ENCODE measurements around the gene GMDS.

The GMDS gene

GRCh38 chr6:1602049-1602713 lies 643.2 kb downstream of the GMDS start:
- Histone ChIP-seq H3K36me3 (ENCODE audit: insufficient read depth) (no peaks in the 10 kb centered on the region), H2AFZ (ENCODE audit: low read depth) (no peak overlapping the region), H3K27me3 (ENCODE audit: insufficient read depth, low read depth) (peaks cover 9% of the 10 kb centered on the region; the same call in 1 of the 2 replicates), H3K9ac (no peak overlapping the region), H4K20me1 (ENCODE audit: insufficient read depth) (no peaks in the 10 kb centered on the region), H3K27ac (no peak overlapping the region), H3K4me3 (IDR thresholded peaks at IDR 0.05; ENCODE audit: insufficient read depth, low read depth, low read length) (no peak overlapping the region), H3K4me1 (ENCODE audit: low read depth, poor library complexity, severe bottlenecking) (peaks cover 3% of the 10 kb centered on the region), H3K4me2 (no peak overlapping the region), H3K79me2 (ENCODE audit: insufficient read depth, low read depth) (no peaks in the 10 kb centered on the region)
- TF ChIP-seq CTCF (conservative IDR thresholded peaks at IDR 0.05; ENCODE audit: low read depth, low read length) = no peak

GRCh38 chr6:1601158-1602048 lies 644.0 kb downstream of the GMDS start:
- no peak for TF ChIP-seq CTCF (conservative IDR thresholded peaks at IDR 0.05; ENCODE audit: low read depth, low read length)
- Histone ChIP-seq H4K20me1 (ENCODE audit: insufficient read depth) (no peaks in the 10 kb centered on the region), H3K9ac (no peak overlapping the region), H3K27me3 (ENCODE audit: insufficient read depth, low read depth) (peaks cover 9% of the 10 kb centered on the region; the same call in 1 of the 2 replicates), H3K4me2 (no peak overlapping the region), H3K27ac (no peak overlapping the region), H3K4me3 (IDR thresholded peaks at IDR 0.05; ENCODE audit: insufficient read depth, low read depth, low read length) (no peak overlapping the region), H3K36me3 (ENCODE audit: insufficient read depth) (no peaks in the 10 kb centered on the region), H2AFZ (ENCODE audit: low read depth) (no peak overlapping the region), H3K79me2 (ENCODE audit: insufficient read depth, low read depth) (no peaks in the 10 kb centered on the region), H3K4me1 (ENCODE audit: low read depth, poor library complexity, severe bottlenecking) (peaks cover 3% of the 10 kb centered on the region)

- Histone ChIP-seq H3K4me2 (no peak overlapping the region), H4K20me1 (ENCODE audit: insufficient read depth) (no peaks in the 10 kb centered on the region), H2AFZ (ENCODE audit: low read depth) (no peak overlapping the region), H3K36me3 (ENCODE audit: insufficient read depth) (no peaks in the 10 kb centered on the region), H3K27me3 (ENCODE audit: insufficient read depth, low read depth) (peaks cover 6% of the 10 kb centered on the region; the same call in 1 of the 2 replicates), H3K79me2 (ENCODE audit: insufficient read depth, low read depth) (no peaks in the 10 kb centered on the region), H3K4me3 (IDR thresholded peaks at IDR 0.05; ENCODE audit: insufficient read depth, low read depth, low read length) (no peak overlapping the region), H3K4me1 (ENCODE audit: low read depth, poor library complexity, severe bottlenecking) (peaks cover 3% of the 10 kb centered on the region), H3K27ac (no peak overlapping the region), H3K9ac (no peak overlapping the region)
- no peak for TF ChIP-seq CTCF (conservative IDR thresholded peaks at IDR 0.05; ENCODE audit: low read depth, low read length)
These were observed 644.6 kb downstream of the GMDS start for GRCh38 chr6:1600764-1601157.

- TF ChIP-seq CTCF (conservative IDR thresholded peaks at IDR 0.05; ENCODE audit: low read depth, low read length) = no peak
- H3K4me3 ChIP-seq (IDR thresholded peaks at IDR 0.05; ENCODE audit: insufficient read depth, low read depth, low read length) = no peak overlapping the region
- H3K27ac ChIP-seq = no peak overlapping the region
- no peak overlapping the region for H3K9ac ChIP-seq
- no peak overlapping the region for H2AFZ ChIP-seq (ENCODE audit: low read depth)
- no peaks in the 10 kb centered on the region for H3K36me3 ChIP-seq (ENCODE audit: insufficient read depth)
- no peaks in the 10 kb centered on the region for H4K20me1 ChIP-seq (ENCODE audit: insufficient read depth)
- no peaks in the 10 kb centered on the region for H3K79me2 ChIP-seq (ENCODE audit: insufficient read depth, low read depth)
- H3K4me1 ChIP-seq (ENCODE audit: low read depth, poor library complexity, severe bottlenecking) = peaks cover 3% of the 10 kb centered on the region
- no peak overlapping the region for H3K4me2 ChIP-seq
- H3K27me3 ChIP-seq (ENCODE audit: insufficient read depth, low read depth) = peaks cover under 1% of the 10 kb centered on the region; the same call in 1 of the 2 replicates
These were observed 645.2 kb downstream of the GMDS start for GRCh38 chr6:1600063-1600763.

Measured in KMS-11 (cell line).